IMR-90 (cell line): Measurements from ENCODE around the gene VPS33A.

ENCODE experiments used
- CEBPB ChIP-seq: IDR thresholded peaks from 2 replicates; pipeline ENCODE4 v1.6.1; 2012; ENCODE audit warnings: low read depth, low read length, improper control_type of control experiment
- CTCF ChIP-seq: conservative IDR thresholded peaks from 2 replicates; pipeline ENCODE4 v1.5.1; 2012; ENCODE audit warnings: mild to moderate bottlenecking, low read depth, low read length, improper control_type of control experiment
- ELK1 ChIP-seq: fragments of 150-350 bp; IDR thresholded peaks from 2 replicates; pipeline ENCODE4 v1.6.1; 2016; ENCODE audit warnings: low read depth, mild to moderate bottlenecking, low read length, moderate library complexity, borderline replicate concordance
- MAFK ChIP-seq: IDR thresholded peaks from 2 replicates; pipeline ENCODE4 v1.6.1; 2012; ENCODE audit warnings: low read depth, low read length, improper control_type of control experiment
- MAZ ChIP-seq: IDR thresholded peaks from 2 replicates; pipeline ENCODE4 v1.6.1; 2012; ENCODE audit warnings: low read depth, mild to moderate bottlenecking, low read length, improper control_type of control experiment, moderate library complexity, borderline replicate concordance
- MXI1 ChIP-seq: IDR thresholded peaks from 2 replicates; pipeline ENCODE4 v1.6.1; 2012; ENCODE audit warnings: low read depth, mild to moderate bottlenecking, low read length, moderate library complexity, borderline replicate concordance
- POLR2A ChIP-seq: IDR thresholded peaks from 2 replicates; pipeline ENCODE4 v1.6.1; 2012; ENCODE audit warnings: mild to moderate bottlenecking, low read depth, low read length
- RCOR1 ChIP-seq: IDR thresholded peaks from 2 replicates; pipeline ENCODE4 v1.6.1; 2012; ENCODE audit warnings: mild to moderate bottlenecking, low read length, improper control_type of control experiment; ENCODE audit not compliant: insufficient replicate concordance
- RFX5 ChIP-seq: IDR thresholded peaks from 2 replicates; pipeline ENCODE4 v1.8.0; 2012; ENCODE audit warnings: low read depth, mild to moderate bottlenecking, low read length, moderate library complexity
- USF2 ChIP-seq: fragments of 150-350 bp; IDR thresholded peaks from 2 replicates; pipeline ENCODE4 v1.6.1; 2017; ENCODE audit warnings: mild to moderate bottlenecking, antibody characterized with exemption, low read length, low read depth

GRCh38 chr12:122232691-122233090 is 33.6 kb downstream of the VPS33A start:
- TF ChIP-seq CEBPB (no peak), POLR2A (no peak), CTCF (no peak), RFX5 (no peak), USF2 (no peak), MAFK (no peak), MAZ (no peak), RCOR1 (no peak), MXI1 (no peak), ELK1 (no peak)
